Hematopoietic multipotent progenitor cell treated with erythropoietin and hydrocortisone succinate and interleukin-3 and kit ligand, for 6 days (in vitro differentiated cells): ENCODE data around the gene L1CAM.
"Not testable (repeated sequence)": the region's sequence is repeated elsewhere in the genome, so short reads cannot be mapped to it uniquely, and the experiment has no call there.

ENCODE experiments used
- DNase-seq: peaks from one replicate; pipeline ENCODE4 v3.0.0-alpha.2; 2015

The L1CAM gene

DNA sequence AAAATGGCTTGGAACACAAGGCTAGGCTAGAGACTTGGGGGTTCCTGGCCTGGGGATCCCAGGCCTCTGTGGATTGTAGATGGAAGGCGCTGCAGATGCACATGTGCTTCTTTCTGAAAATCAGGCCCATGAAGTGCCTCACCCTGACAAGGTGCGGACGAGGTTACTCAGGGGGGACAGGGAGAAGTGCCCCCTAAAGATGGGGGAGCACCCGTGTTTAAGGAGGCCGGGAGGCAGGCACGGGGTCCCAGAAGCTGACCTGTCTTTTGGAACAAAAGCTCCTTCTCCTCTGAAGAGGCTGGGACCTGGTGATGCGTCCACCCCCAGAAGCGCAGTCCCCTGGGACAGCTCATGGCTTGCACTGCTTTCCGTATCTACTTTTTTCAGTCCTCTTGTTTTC lies 58.1 kb downstream of the L1CAM start:
- DNase-seq = no peak

GRCh38 chrX:153827016-153827415 lies 59.0 kb downstream of the L1CAM start:
- DNase-seq = no peak

DNA sequence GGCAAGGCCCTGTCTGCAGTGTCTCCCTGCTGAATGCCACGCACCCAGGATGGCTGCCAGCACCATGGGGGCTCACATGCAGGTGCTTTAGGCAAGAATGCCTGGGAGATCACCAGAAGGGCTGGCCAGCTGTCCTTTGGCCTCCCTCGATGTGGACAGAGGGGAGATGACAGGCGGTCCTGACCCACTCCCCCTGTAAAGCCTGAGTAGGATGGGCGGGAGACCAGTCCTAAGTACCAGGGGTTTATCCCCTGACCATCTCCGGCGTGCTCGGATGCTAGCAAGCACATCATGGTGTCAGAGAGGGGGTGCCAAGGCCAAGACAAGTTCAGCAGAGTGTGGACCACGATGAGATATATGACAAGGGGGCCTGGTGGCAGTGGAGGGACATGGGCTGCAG lies 60.9 kb downstream of the L1CAM start:
- DNase-seq = no peak

- DNase-seq = no peak
Measured at GRCh38 chrX:153824348-153824747, 61.6 kb downstream of the L1CAM start.

DNA sequence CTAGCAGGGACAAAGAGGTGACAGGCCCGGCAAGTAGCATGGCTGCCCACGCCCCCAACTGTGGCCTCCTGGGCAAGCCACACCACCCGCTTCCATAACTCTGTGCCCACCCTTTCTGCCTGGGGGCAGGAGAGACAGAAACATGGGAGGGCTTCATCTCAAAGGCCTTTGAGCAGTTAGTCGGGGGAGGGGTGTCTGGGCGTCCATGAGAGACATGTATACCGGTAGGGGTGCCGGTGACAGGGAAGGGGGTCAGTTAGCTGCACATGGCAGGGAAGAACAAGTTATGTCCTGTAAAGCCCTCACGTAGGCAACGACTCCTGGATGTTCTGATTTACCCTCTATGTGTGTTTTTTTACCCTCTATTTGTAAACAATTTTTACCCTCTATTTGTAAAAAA lies 64.9 kb downstream of the L1CAM start:
- DNase-seq = no peak

- DNase-seq = no peak
Measured at GRCh38 chrX:153820601-153821000, 65.4 kb downstream of the L1CAM start.

DNA sequence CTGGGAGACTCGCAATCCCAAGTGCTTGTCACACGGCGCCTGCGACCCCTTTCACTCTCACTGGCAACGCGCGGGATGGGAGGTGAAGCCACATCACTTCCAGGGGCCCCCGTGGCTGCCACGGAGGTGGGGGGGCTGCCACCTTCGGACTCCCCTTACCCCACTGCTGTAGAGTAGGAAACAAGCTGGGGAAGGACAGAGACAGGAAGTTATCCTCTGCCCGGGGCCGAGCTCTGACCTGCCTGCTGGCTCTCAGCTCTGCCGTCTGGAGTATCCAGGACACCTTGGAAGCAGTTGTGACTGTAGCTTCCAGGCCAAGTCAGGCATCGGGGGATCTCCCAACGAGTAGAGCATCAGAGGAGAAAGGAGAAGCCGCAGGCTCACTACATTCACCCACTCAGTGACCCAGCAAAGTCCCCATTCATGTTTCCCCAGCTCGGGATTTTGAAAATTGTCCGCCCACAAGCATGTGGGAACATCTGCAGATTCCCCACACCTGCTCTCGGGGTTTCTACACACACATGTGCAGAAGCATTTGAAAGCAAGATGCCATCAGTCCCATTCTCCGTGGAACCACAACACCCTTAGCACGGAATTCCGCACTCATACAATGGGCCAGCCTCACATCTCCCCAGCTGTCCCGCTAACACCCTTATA lies 66.5 kb downstream of the L1CAM start:
- no peak for DNase-seq

DNA sequence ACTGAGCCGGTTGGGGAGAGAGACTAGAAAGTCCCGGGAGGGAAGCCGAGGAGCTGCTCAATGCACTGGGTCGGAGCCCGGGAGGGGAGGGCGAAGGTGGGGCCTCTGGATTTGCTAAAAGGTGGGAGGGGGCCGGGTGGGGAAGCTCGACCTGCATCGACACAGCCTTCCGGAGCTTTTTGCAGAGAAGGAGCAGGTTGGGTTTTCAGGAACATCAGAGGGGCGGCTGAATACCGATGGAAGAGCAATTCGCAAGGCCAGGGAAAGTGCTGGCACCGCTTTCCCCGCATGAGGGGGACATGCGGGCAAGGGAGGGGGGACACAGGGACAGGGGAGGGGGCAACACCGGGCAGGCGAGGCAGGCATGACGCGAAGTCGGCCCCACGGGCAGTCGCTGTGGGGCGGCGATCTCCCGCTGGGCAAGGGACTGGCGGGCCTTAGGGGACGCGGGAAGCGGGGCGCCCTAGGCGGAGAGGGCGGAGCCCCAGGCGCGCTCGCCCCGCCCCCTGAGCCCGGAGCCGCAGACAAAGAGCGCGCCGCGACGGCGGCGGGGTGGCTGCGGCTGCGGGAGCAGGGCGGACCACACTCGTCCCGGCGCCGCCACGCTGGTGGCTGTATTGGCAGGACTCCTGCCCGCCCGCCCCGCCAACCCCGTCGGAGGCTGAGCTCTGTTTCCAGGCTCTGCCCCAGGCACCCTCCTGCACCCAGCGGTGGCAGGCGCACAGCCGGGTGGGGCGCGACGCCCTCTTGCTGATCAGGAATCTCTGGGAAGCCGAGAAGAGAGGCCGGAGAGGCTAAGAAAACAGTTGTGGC lies 67.2 kb downstream of the L1CAM start:
- DNase-seq = peak; percentile 44

DNA sequence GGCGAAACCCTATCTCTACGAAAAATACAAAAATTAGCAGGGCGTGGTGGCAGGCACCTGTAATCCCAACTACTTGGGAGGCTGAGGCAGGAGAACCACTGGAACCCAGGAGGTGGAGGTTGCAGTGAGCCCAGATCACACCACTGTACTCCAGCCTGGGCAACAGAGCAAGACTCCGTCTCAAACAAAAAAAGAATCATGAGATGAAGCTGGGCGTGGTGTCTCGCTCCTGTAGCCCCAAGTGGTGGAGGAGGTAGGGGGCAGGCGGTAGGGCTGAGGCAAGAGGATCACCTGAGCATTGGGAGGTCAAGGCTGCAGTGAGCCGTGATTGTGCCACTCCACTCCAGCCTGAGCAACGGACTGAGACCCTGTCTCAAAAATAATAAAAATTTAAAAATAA lies 67.9 kb downstream of the L1CAM start:
- not testable (repeated sequence) for DNase-seq

- peak; percentile 71 for DNase-seq
Measured at GRCh38 chrX:153816831-153817690, 68.9 kb downstream of the L1CAM start.

DNA sequence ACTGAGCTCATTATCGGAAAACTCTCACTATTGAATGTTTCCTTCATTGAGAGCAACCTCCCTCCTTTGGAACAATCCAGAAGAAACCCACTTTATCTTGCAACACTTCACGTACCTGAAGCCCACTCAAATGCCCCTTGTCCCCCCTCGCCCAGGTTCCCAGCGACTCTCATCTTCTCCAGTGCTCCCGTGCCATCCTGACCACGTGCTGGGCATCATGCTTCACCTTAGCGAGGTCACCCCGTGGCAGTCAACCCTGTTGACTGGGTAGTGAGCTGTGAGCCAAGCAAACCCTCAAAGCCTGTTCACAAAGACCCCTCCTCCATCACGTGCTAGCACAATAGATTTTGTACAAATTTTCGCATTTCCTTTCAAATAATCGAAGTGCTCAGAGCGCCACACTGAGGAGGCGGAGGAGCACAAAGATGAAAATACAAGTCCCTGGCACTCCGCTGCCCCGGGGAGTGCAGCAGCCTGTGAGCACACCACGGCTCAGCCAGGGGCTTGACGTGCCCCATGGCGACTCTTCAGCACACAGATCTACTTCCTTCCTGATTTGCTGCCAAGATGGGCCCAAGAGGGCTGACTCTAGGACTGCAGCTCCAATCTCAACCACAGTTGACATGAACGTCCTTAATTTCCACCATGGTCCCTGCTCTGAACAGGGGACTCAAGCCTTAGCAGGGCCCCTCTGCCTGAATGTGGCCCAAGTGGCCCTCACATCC lies 71.2 kb downstream of the L1CAM start:
- peak; percentile 9 for DNase-seq

DNA sequence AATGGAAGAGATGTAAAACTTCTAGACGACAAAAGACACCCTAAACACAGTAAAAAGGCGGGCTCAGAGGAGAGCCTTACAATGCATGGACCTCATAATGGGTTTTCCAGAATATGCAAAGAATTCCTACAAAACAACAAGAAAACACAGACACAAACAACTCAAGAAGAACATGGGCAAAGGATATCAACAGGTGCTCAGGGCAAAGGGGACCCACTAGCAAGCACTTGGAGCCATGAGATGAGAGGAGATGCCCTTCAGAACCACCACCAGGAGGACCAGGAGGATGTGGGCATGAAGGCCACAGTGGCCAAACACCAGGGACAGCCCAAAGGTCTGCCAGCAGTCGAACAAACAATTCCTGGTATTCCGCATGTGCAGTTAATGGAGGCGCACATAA lies 72.8 kb downstream of the L1CAM start:
- DNase-seq = no peak

DNA sequence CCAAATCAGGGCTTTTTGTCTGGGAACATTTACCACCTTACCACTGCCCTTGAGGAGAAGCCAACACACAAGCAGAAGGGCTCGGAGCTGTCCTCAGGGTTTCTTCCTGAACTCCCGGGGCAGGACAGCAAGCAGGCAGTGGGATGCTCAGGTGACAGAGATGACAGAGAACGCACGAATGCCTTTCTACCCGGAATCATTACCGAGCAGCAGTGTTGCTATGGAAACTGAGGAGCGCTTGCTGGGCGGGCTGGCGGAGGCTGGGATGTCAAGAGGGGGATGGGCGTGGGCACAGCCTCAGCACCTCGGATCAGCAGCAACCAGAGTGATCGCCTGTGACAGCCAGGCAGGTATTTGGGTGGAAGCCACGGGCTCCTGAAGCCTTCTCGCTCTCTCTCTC lies 73.8 kb downstream of the L1CAM start:
- DNase-seq = no peak
